ENCODE measurements around the gene TTC8. TPM values are rescaled to one million over a fixed set of nuclear protein-coding genes. Genes with fewer than 3 reads are reported as not detected.
"Not testable (repeated sequence)": the region's sequence is repeated elsewhere in the genome, so short reads cannot be mapped to it uniquely, and the experiment has no call there.

The TTC8 gene
- 10 to 100 TPM; 18.9 to 58.2 (median 44.6) TPM for total RNA-seq

DNA sequence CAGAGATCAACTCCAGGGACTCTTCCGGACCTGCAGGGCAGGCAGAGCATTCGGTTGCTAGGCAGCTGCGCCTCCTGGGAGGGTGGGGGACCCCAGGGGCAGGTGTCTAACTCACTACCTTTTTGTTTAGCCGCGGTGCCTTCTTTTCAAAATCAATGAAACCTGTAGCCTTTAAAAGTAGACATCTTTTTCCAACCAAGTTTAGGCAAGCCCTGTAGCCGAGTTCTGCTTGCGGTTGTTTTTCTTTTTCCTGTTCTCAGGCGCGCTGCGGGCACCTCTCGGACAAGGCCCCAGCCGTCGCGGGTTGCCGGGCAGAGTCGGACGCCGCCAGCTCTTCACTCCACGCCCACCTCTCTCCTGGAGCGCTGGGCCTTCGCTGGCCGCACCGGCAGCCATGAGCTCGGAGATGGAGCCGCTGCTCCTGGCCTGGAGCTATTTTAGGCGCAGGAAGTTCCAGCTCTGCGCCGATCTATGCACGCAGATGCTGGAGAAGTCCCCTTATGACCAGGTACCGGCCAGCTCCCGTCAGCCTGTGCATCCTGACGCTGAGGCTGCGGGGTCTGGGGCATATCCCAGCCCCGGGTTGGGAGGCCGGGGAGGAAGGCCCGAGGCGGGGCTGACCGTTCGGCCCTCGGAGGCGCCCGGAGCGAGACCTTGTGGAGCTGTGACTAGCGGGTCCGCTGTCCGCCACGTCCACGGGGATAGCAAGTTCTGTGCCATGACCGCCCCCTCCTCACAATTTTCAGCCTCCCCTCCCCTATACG, at the start of gene TTC8:
Gene TTC8 (plus strand): TSS at position 338 of the 764 bp plus-strand sequence. CDS start 57 bp downstream, at position 395.
- H3K4me1 ChIP-seq, result no peaks in the 10 kb centered on the region
- H3K27ac ChIP-seq, result peak within 1 kb of the TSS; percentile 87 to 89
- peak; percentile 81 to 86 for DNase-seq (ENCODE audit: low spot score in 2 of 2)
- peak within 1 kb of the TSS; percentile 63 to 95 (median 65) for H3K4me3 ChIP-seq
- intact Hi-C loops (cut with DNase I; ENCODE audit: low total_unique reads), result no loop called here
- no peaks in the 10 kb centered on the region for H3K36me3 ChIP-seq
- no peaks in the 10 kb centered on the region for H3K27me3 ChIP-seq
- TF ChIP-seq POLR2A (IDR thresholded peaks at IDR 0.05) (peak; percentile 55), POLR2AphosphoS5 (IDR thresholded peaks at IDR 0.05) (peak; percentile 63 to 85 (median 64))
- TF ChIP-seq, protein P1, sequence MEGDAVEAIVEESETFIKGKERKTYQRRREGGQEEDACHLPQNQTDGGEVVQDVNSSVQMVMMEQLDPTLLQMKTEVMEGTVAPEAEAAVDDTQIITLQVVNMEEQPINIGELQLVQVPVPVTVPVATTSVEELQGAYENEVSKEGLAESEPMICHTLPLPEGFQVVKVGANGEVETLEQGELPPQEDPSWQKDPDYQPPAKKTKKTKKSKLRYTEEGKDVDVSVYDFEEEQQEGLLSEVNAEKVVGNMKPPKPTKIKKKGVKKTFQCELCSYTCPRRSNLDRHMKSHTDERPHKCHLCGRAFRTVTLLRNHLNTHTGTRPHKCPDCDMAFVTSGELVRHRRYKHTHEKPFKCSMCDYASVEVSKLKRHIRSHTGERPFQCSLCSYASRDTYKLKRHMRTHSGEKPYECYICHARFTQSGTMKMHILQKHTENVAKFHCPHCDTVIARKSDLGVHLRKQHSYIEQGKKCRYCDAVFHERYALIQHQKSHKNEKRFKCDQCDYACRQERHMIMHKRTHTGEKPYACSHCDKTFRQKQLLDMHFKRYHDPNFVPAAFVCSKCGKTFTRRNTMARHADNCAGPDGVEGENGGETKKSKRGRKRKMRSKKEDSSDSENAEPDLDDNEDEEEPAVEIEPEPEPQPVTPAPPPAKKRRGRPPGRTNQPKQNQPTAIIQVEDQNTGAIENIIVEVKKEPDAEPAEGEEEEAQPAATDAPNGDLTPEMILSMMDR (IDR thresholded peaks at IDR 0.05), result peak in 1 of 3 donors; percentile 11
- no peaks in the 10 kb centered on the region for H3K9me3 ChIP-seq

DNA sequence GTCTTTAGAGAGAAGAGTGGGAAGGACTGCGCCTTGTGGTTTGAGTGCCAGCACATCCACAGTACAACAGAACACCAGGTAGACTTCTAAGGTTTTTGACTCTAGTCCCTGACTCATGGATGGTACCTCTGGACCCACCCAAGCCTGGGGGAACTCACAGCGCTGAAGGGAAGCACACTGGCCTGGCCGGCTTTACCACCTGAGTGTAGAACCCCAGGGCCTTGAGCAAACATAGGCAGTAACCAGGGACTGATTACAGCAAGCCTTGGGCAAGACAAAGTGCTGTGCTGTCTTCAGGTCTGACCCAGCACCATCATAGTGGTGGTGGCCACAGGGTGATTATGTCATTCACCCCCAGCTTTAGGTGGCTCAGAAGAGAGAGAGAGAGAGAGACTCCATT, 48.9 kb upstream of the TTC8 start:
- intact Hi-C loops (cut with DNase I; ENCODE audit: low total_unique reads), result no loop called here
- TF ChIP-seq, protein P1 (IDR thresholded peaks at IDR 0.05), result no peak
- TF ChIP-seq POLR2AphosphoS5 (IDR thresholded peaks at IDR 0.05), result no peak
- TF ChIP-seq POLR2A (IDR thresholded peaks at IDR 0.05), result no peak
- no peak for DNase-seq (ENCODE audit: low spot score in 2 of 2)

DNA sequence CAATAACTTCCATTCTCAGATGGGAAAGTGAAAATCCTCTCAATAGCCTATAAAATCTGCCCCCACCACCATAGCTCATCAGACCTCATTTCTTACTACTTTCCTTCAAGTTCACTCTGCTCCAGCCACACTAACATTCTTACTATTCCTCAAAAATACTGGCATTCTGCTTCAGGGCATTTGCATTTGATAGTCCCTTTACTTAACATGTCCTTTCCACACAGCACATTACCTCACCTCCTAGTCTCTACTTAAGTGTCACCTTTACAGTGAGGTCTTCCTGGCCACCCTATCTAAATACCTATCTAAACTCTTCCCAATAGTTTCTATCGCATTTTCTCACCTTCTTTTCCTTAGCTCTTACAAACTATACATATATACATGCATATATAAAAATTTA, 38.5 kb upstream of the TTC8 start:
- intact Hi-C loops (cut with DNase I; ENCODE audit: low total_unique reads), result no loop called here
- Histone ChIP-seq H3K4me1 (no peaks in the 10 kb centered on the region), H3K4me3 (no peak overlapping the region), H3K9me3 (peaks cover 0 to 14% of the 10 kb centered on the region in 2 donors), H3K36me3 (no peaks in the 10 kb centered on the region), H3K27ac (no peak overlapping the region), H3K27me3 (no peaks in the 10 kb centered on the region)
- DNase-seq (ENCODE audit: low spot score in 2 of 2), result no peak
- TF ChIP-seq POLR2AphosphoS5 (IDR thresholded peaks at IDR 0.05) (no peak), POLR2A (IDR thresholded peaks at IDR 0.05) (no peak)
- TF ChIP-seq, protein P1 (IDR thresholded peaks at IDR 0.05), result no peak

More for the DNA sequence above, 48.9 kb upstream of the TTC8 start:
- Histone ChIP-seq H3K9me3 (no peaks in the 10 kb centered on the region), H3K27me3 (no peaks in the 10 kb centered on the region), H3K27ac (no peak overlapping the region), H3K4me1 (no peaks in the 10 kb centered on the region), H3K4me3 (no peak overlapping the region), H3K36me3 (no peaks in the 10 kb centered on the region)

DNA sequence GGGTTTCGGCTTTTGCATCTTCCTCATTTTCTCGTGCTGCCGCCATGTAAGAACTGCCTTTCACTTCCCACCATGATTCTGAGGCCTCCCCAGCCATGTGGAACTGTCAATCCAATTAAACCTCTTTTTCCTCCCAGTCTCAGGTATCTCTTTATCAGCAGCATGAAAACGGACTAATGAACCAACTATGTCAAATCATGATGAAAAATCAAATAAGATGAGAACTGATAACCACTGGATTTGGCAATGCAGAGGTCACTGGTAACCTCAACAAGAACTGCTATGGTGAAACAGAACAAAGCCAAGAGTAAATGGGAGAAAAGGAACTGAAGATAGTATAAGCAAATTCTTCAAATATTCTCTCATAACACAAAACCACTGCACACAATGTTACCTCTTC, 37.7 kb upstream of the TTC8 start:
- Histone ChIP-seq H3K27ac (no peak overlapping the region), H3K36me3 (no peaks in the 10 kb centered on the region), H3K9me3 (peaks cover 0 to 14% of the 10 kb centered on the region in 2 donors), H3K4me1 (no peaks in the 10 kb centered on the region), H3K4me3 (no peak overlapping the region), H3K27me3 (no peaks in the 10 kb centered on the region)
- intact Hi-C loops (cut with DNase I; ENCODE audit: low total_unique reads), result no loop called here
- TF ChIP-seq POLR2A (IDR thresholded peaks at IDR 0.05) (no peak), POLR2AphosphoS5 (IDR thresholded peaks at IDR 0.05) (no peak)
- TF ChIP-seq, protein P1 (IDR thresholded peaks at IDR 0.05), result no peak
- no peak for DNase-seq (ENCODE audit: low spot score in 2 of 2)

DNA sequence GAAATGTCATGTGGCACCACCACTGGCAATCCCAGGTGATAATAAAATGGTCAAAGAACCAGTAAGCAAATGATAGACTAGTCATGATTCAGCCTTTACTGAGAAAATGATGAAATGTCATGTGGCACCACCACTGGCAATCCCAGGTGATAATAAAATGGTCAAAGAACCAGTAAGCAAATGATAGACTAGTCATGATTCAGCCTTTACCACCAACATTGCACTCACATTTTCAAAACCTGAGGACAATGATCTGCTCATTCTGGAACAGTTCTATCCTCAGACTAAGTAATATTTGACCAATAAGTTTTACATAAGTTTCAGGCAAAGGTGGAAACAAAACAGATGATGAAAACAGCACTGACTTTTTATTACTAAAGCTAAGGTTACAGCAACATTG, 34.9 kb upstream of the TTC8 start:
- H3K4me3 ChIP-seq; H3K27me3 ChIP-seq; H3K4me1 ChIP-seq; DNase-seq (ENCODE audit: low spot score in 2 of 2); intact Hi-C loops (cut with DNase I; ENCODE audit: low total_unique reads); H3K9me3 ChIP-seq; H3K36me3 ChIP-seq; H3K27ac ChIP-seq: not testable (repeated sequence)
